ENCODE data around the gene SLC7A10. TPM values are rescaled to one million over a fixed set of nuclear protein-coding genes. Genes with fewer than 3 reads are reported as not detected.

SLC7A10 gene
- total and polyA plus RNA-seq, 2 donors from 2014 or later, result 0.41 TPM; not detected in 1

DNA sequence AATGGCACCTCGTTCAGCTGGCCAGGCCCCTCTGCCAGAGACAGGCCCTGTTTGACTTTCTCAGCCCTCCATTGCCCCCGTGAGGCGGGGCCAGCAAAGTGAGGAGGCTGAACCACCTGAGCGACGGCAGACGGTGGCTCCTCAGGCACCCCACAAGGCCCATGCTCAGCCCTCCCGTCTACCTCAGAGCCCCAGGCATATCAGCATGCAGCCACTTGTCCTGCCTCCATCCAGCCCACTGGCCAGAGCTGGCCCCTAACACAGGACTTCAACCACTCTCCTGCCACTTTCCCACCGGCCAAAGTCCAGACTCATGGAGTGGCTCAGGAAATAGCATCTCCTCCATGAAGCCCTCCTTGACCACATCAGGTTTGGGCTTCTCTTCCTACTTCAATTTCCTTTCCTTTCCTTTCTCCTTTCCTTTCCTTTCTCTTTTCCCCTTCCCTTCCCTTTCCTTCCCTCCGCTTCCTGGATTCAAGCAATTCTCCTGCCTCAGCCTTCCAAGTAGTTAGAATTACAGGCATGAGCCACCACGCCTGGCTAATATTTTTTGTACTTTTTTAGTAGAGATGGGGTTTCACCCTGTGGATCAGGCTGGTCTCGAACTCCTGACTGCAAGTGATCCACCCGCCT is 9.3 kb downstream of the SLC7A10 start:
- H3K36me3 ChIP-seq (ENCODE audit: control insufficient read depth in 2 of 3, insufficient read depth in 3 of 3, low read length in 3 of 3), result no peaks in the 10 kb centered on the region
- no peak for DNase-seq
- intact Hi-C loops (cut with DNase I), result no loop called here
- no peak overlapping the region for H3K9ac ChIP-seq (ENCODE audit: low read length in 3 of 3)
- H3K4me3 ChIP-seq (ENCODE audit: low read length in 3 of 3), result no peak overlapping the region
- H3K27ac ChIP-seq (ENCODE audit: low read depth in 2 of 2, low read length in 2 of 2), result no peak overlapping the region
- no peak for FAIRE-seq
- no peaks in the 10 kb centered on the region for H3K9me3 ChIP-seq (ENCODE audit: control insufficient read depth in 2 of 3, insufficient read depth in 1 of 3, low read length in 3 of 3)
- no peaks in the 10 kb centered on the region for H3K27me3 ChIP-seq (ENCODE audit: control insufficient read depth, insufficient read depth, low read length)
- no peak for TF ChIP-seq CTCF (IDR thresholded peaks at IDR 0.05; ENCODE audit: borderline replicate concordance, extremely low read depth, insufficient read depth)
- H3K4me1 ChIP-seq (ENCODE audit: control insufficient read depth in 2 of 3, insufficient read depth in 2 of 3, low read depth in 1 of 3, low read length in 3 of 3), result no peaks in the 10 kb centered on the region

- Histone ChIP-seq H3K9ac (ENCODE audit: low read length in 3 of 3) (no peak overlapping the region), H3K27ac (ENCODE audit: low read depth in 2 of 2, low read length in 2 of 2) (no peak overlapping the region), H3K27me3 (ENCODE audit: control insufficient read depth, insufficient read depth, low read length) (no peaks in the 10 kb centered on the region), H3K36me3 (ENCODE audit: control insufficient read depth in 2 of 3, insufficient read depth in 3 of 3, low read length in 3 of 3) (no peaks in the 10 kb centered on the region), H3K4me3 (ENCODE audit: low read length in 3 of 3) (no peak overlapping the region), H3K9me3 (ENCODE audit: control insufficient read depth in 2 of 3, insufficient read depth in 1 of 3, low read length in 3 of 3) (no peaks in the 10 kb centered on the region), H3K4me1 (ENCODE audit: control insufficient read depth in 2 of 3, insufficient read depth in 2 of 3, low read depth in 1 of 3, low read length in 3 of 3) (no peaks in the 10 kb centered on the region)
- DNase-seq (no peak), FAIRE-seq (no peak)
- TF ChIP-seq CTCF (IDR thresholded peaks at IDR 0.05; ENCODE audit: borderline replicate concordance, extremely low read depth, insufficient read depth), result no peak
- intact Hi-C loops (cut with DNase I), result no loop called here
Measured at GRCh38 chr19:33215438-33216197, 10.0 kb downstream of the SLC7A10 start.

DNA sequence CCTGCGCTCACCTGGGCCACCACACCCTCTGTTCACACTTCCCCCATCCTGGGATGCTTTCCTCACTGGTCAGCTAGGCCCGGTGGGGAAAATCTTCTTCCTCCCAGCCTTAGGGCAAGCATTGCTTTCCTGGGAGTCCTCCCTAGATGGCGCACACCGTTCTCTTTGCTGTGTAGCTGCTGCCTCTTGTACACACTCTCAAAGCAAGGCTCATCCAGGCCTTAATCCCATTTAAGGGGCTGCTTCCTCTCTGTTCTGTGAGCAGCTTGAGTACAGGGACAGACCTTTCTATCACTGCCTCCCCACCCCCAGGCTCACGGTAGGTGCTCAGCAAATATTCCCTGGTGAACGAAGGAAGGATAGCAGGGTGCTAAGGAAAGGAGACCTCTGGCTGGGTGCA is 11.1 kb downstream of the SLC7A10 start:
- Histone ChIP-seq H3K9me3 (ENCODE audit: control insufficient read depth in 2 of 3, insufficient read depth in 1 of 3, low read length in 3 of 3) (no peaks in the 10 kb centered on the region), H3K27me3 (ENCODE audit: control insufficient read depth, insufficient read depth, low read length) (no peaks in the 10 kb centered on the region), H3K27ac (ENCODE audit: low read depth in 2 of 2, low read length in 2 of 2) (no peak overlapping the region), H3K4me3 (ENCODE audit: low read length in 3 of 3) (no peak overlapping the region), H3K9ac (ENCODE audit: low read length in 3 of 3) (no peak overlapping the region), H3K4me1 (ENCODE audit: control insufficient read depth in 2 of 3, insufficient read depth in 2 of 3, low read depth in 1 of 3, low read length in 3 of 3) (no peaks in the 10 kb centered on the region), H3K36me3 (ENCODE audit: control insufficient read depth in 2 of 3, insufficient read depth in 3 of 3, low read length in 3 of 3) (no peaks in the 10 kb centered on the region)
- intact Hi-C loops (cut with DNase I), result no loop called here
- DNase-seq, result peak in 2 of 5 donors; percentile 16 to 31
- no peak for FAIRE-seq
- no peak for TF ChIP-seq CTCF (IDR thresholded peaks at IDR 0.05; ENCODE audit: borderline replicate concordance, extremely low read depth, insufficient read depth)
